Prostate gland (tissue), 2 donors: ENCODE results near the gene TGFBR3.

Experiments
- POLR2A ChIP-seq: fragments of 450-650 bp; IDR thresholded peaks from one replicate; pipeline ENCODE4 v1.6.1; 2016; ENCODE audit warnings: antibody characterized with exemption, mild to moderate bottlenecking
- POLR2AphosphoS5 ChIP-seq: sonication (generic); formaldehyde crosslinking; IDR thresholded peaks from one replicate; pipeline ENCODE4 v1.6.1; 2017; ENCODE audit warnings: antibody characterized with exemption
- TF ChIP-seq, protein P1 (sequence below), 4 experiments: fragments of 200-600 bp in 2 of 4; fragments of 450-650 bp in 2 of 4; sonication (generic) in 2 of 4; IDR thresholded peaks; 1 replicate in 3 of 4; 2 replicates in 1 of 4; pipeline ENCODE4 v1.5.1; 2016 to 2019; ENCODE audit warnings: antibody characterized with exemption in 4 of 4, mild to moderate bottlenecking in 2 of 4, moderate library complexity in 2 of 4

GRCh38 chr1:91759076-91759475 lies 126.9 kb downstream of the TGFBR3 start:
- no peak for TF ChIP-seq POLR2A
- TF ChIP-seq, protein P1, sequence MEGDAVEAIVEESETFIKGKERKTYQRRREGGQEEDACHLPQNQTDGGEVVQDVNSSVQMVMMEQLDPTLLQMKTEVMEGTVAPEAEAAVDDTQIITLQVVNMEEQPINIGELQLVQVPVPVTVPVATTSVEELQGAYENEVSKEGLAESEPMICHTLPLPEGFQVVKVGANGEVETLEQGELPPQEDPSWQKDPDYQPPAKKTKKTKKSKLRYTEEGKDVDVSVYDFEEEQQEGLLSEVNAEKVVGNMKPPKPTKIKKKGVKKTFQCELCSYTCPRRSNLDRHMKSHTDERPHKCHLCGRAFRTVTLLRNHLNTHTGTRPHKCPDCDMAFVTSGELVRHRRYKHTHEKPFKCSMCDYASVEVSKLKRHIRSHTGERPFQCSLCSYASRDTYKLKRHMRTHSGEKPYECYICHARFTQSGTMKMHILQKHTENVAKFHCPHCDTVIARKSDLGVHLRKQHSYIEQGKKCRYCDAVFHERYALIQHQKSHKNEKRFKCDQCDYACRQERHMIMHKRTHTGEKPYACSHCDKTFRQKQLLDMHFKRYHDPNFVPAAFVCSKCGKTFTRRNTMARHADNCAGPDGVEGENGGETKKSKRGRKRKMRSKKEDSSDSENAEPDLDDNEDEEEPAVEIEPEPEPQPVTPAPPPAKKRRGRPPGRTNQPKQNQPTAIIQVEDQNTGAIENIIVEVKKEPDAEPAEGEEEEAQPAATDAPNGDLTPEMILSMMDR (IDR thresholded peaks at IDR 0.05), result no peak
- no peak for TF ChIP-seq POLR2AphosphoS5
